Activated T-cell treated with anti-CD3 and anti-CD28 coated beads, Interleukin-2, amount 50 U/mL, for 48 hours (primary cell): Measurements from ENCODE around the gene HLA-DMB.
A peak's percentile ranks its signal among the peaks of the same experiment; 100 is the strongest.

Experiments used
- DNase-seq, 2 experiments: peaks; one replicate each; pipeline ENCODE4 v3.0.0-alpha.2; 2020

The HLA-DMB gene

GRCh38 chr6:32971581-32972352 is 30.9 kb upstream of the HLA-DMB start:
- peak; percentile 99 to 100 for DNase-seq

- no peak for DNase-seq
These were observed 30.4 kb upstream of the HLA-DMB start for GRCh38 chr6:32971242-32971580.

DNA sequence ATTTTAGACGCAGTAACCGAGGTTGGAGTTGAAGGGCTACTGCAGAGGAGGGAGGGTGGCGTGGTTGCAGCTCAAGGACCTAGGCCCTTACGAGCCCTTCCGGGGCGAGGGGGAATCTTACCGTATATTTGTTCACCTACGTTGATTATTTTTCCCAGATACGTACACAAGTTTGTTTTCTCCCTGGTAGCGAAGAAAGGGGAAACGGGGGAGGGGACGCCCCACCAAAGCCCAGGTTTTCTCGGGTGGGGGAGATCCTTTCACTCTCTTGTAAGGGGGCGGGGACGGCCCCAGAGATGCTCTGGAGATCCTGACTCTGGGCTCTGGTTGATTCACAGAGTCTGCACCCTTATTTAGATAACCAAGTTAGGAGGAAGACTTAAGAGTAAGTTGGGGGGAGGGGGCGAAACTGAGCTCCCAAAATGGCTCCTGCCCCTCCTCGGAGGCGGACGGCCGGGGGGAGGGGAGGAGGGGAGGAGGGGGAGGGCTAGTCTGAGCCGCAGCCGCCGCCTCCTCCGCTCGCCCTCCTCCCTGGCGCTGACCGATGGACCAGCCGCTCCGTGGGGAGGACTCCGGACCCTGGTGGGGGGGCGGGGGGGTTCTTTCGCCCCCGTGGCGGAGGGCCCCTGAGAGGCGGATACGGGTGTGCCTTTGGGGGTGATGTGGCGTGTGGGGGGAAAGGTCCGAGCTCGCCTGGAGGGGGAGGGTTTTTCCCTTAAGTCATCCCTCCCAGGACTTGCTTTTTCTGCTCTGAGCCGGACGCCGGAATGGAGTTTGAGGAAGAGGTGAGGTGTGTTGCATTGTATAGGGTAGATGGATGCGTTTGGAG is 29.8 kb upstream of the HLA-DMB start:
- DNase-seq: peak; percentile 90 to 91

DNA sequence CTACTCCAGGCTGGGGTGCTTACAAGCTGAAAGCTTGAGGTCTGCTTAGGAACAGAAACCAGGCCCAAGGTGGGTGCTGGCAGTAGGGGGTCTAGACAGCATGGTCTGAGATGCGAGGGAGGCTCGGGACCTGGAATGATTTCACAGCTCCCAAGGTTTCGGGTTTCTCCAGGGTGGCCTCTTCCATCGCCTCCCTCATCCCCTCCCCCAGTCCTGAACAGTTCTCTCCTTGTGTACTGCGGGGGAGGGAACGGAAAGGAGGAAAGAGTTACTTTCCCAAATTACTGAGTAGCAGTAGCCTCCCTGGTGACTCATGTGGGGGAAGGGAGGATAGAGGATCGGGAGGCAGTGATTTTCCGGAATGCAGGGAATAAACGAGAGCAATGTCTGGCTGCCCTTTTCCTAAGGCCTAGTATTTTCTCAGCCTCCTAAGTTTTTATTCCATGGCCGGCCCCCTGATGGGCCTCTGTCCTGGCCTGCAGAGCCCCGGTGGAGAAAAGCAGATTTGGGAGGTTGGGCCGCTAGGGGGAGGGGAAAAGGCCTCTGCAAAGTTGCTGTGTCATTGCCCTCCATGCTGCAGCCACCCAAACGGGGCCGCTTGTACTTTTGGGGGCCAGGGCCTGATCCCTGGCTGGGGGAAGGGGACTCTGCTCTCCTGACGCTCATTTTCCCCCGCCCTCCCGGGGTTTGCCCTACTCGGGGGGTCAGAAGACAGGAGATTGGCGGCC is 29.0 kb upstream of the HLA-DMB start:
- peak; percentile 88 to 90 for DNase-seq

GRCh38 chr6:32968867-32969684 is 28.2 kb upstream of the HLA-DMB start:
- DNase-seq: peak; percentile 83

DNA sequence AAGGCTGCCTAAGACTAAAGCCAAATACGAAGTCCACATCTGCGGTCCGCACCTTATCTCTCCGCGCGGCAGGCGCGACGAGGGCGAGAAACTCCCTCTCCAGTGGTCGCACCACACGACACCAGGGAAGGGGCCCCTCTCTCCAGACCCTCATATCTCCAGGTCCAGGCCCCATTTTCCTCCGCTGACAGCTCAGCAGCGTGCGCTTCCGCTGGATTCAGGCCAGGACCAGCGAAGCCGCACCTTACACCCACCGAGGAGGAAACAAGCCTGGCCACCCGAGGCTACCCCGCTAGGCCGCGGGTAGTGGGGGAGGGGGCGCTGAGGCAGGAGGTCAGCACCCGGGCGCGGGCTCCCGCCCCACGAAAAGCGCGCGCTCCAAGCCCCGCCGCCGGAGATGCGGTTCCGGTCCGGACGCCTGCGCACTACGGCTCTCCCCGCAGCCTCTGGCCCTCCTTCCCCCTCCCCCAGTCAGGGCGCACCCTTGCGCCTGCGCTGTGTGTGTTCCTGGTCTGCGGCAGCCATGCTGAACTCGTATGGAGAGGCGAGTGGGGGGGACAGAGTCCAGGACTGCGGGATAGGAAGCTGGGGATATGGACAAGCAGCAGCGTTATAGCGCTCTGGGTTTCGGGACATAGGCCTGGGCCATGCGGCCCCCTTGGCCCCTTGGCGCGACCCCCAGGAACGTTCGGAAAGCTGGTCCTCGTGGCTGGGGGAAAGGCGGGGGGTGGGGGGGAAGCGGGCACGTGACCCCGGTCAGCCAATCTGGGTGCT is 27.5 kb upstream of the HLA-DMB start, which contains the start of gene BRD2:
Gene BRD2, plus strand, starts transcription at position 502 of the 774 bp plus-strand sequence. CDS start 4,305 bp downstream, outside the sequence.
- peak; percentile 97 to 99 for DNase-seq

DNA sequence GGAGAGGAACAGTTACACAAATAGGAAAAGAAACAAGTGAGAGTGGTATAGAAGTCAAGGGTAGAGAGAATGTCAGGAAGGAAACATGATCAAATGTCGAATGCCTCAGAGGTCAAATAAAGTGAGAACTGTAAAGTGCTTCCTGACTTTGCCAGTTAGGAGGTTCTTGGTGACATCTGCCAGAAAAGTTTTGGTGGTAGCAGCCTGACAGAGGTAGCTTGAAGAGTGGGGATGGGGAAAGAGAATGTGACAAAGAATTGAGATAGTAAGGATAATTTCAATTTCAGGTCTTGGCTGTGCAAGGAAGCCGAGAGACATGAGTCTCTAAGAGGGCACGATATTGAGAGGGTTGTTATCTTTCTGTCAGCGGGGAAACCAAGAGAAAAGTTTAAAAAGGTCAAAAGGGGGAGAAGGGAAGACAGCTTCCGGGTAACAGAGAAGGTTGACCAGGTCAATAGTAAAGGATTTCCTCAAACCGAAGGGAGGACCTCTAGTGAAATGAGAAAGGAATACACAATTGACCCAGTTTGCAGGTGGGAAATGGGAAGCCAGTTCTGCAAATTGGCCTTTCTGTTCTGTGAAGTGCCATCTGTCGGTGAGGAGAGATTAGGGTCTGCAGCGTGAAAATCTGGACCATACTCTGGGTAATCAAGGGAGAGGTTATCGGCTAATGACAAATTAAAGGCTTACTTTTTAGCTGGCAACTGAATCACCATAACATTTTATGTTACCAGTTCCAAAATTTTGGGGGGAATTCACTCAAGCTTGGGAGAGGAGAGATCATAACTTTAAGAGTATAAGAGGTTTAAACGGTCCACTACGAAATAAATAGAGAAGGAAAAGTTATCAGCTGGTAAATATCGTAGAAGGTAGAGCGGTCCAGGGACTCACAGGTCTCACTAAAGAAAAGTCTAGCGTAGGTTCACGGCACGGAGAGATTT is 26.6 kb upstream of the HLA-DMB start:
- peak in 1 of 2 experiments; percentile 39 for DNase-seq

- DNase-seq: no peak
These were observed 23.9 kb upstream of the HLA-DMB start for GRCh38 chr6:32964776-32965175.

- no peak for DNase-seq
These were observed 23.0 kb upstream of the HLA-DMB start for GRCh38 chr6:32963866-32964265.

- no peak for DNase-seq
These were observed 21.5 kb upstream of the HLA-DMB start for GRCh38 chr6:32962213-32962826.

GRCh38 chr6:32960563-32960962 is 19.7 kb upstream of the HLA-DMB start:
- no peak for DNase-seq

- DNase-seq: no peak
These were observed 15.3 kb upstream of the HLA-DMB start for GRCh38 chr6:32956176-32956575.

DNA sequence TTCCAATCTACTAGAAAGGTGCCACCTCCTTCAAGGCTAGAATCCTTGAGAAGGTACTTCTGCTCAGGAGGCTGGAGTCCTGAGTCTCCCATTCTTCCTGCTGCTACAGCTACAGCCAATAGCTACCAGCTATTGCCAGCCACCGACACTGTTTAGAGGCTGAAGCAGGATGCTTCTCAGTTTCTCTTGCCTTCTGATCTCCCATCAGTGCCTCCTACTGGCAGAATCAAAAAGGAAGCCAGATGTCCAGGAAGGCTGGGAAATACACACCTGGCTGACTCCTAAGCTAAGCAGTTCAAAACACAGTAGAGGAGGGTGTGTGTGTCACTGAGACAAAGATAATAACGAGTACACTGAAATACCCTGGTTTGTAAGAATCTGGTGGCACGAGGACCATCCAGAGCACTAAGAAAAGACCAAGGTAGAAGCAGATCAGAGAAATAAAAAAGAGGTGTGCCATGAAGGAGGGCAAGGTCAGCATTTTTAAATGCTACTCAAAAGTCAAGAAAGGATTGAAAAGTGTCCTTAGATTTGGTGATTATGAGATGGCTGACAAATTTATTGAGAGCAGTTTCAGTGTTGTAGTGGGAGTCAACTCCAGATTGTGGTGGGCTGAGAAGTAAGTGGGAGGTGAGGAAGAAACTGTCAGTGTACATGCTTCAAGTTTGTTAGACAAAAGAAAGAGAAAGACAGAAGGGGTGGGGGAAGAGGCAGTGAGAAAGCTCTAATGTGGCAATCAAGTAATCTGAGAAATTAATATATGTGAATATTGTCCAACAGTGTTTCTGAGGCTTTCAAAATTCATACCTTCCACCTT is 14.4 kb upstream of the HLA-DMB start:
- peak in 1 of 2 experiments; percentile 48 for DNase-seq

DNA sequence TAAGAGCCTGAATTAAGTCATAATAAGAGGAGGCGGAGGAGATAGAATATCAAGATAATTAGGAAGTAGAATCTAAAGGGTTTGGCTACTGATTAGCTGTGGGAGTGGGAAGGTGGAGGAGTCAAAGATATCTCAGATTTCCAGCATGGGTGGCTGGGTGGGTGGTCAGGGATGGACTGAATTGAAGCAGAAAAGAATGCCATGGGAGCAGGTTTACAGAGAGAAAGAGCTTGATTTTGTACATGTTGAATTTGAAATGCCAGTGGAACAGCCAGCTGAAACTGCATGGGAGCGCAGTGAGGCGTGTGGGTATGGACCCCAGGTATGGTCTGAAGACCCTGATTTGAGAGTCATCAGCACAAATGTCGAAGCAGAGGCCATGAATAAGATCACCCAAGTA is 13.4 kb upstream of the HLA-DMB start:
- DNase-seq: no peak

DNA sequence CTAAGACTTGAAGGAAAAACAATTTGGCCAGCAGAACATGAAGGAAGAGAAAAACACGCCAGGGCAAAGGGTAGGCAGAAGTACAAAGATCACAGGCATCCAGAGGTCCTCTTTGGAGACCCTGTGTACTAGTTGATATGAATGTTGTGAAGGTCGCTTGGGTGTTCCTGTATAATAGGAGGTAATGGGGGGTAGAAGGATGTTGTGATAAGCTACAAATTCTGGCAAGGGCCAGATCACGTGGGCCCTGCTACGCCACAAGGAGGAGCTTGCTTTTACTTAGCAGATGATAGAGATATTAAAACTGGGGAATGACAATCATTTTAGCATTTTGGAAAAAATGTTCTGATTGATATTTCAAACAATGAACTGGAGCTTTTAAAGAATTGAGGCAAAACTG is 12.9 kb upstream of the HLA-DMB start:
- no peak for DNase-seq

GRCh38 chr6:32952817-32953739 is 12.2 kb upstream of the HLA-DMB start, which contains the start of gene HLA-DMA:
HLA-DMA (minus strand) TSS chr6:32953097; CDS start chr6:32953036, 61 bp downstream.
- peak; percentile 78 to 83 for DNase-seq

DNA sequence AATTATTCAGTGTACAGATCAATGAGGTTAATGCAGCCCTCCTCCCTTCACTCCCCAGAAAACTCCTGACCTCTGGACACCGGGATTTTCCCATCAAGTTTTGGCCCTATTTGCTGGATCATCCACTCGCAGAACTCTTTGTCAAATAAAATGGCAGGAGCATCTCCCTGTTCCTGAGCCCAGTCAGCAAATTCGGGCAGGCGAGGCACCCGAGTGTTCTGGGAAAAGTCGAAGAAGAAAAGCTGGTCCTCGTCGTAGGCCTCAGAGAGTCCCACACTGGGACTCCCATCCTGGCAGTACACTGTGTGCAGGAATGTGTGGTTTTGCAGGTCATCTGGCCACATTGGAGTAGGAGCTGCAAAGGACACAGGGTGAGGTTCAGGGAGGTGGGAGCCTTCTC is 9.6 kb upstream of the HLA-DMB start:
- DNase-seq: no peak

DNA sequence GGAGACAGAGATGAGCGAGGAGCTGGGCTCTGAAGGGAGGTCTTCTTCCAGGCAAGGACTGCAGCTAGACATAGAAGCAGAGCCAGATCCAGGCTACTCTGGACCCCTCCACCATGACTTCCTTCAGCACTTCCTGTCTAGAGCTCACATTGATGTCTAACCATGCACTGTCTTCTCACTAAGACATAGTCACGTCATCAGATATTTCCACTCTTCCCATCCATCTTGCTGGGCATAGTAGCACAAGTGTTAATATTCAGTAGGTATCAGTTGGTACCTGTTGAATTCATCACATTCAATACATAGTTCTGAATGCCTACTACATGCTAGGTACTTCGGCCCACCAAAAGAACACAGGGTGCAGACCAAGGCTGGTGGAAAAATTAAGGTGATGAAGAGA is 9.2 kb upstream of the HLA-DMB start:
- DNase-seq: no peak
